Measurements from ENCODE around the gene KAZALD1.
A peak's percentile ranks its signal among the peaks of the same experiment; 100 is the strongest.

The KAZALD1 gene

GRCh38 chr10:101031128-101031795, 30.5 kb upstream of the KAZALD1 start, which contains the start of the genes PDZD7 and SFXN3 (continued):
- no peak for TF ChIP-seq ZNF26 (tag by site-specific recombination; IDR thresholded peaks at IDR 0.05)
- TF ChIP-seq FEZF1 (tag by site-specific recombination; IDR thresholded peaks at IDR 0.05) = no peak
- no peak for TF ChIP-seq OVOL3 (tag by site-specific recombination; IDR thresholded peaks at IDR 0.05)
- TF ChIP-seq ZNF830 (tag by site-specific recombination; IDR thresholded peaks at IDR 0.05; ENCODE audit: low read depth) = no peak
- peak; percentile 58; the same call in 1 of the 2 replicates for TF ChIP-seq ZNF501 (tag by site-specific recombination; IDR thresholded peaks at IDR 0.05)
- no peak for TF ChIP-seq IKZF3 (tag by site-specific recombination; IDR thresholded peaks at IDR 0.05)
- TF ChIP-seq ZNF555 (tag by site-specific recombination; conservative IDR thresholded peaks at IDR 0.05) = no peak
- no peak for TF ChIP-seq ZBTB44 (tag by site-specific recombination; IDR thresholded peaks at IDR 0.05)
- TF ChIP-seq YY2 (tag by site-specific recombination; IDR thresholded peaks at IDR 0.05) = no peak
- TF ChIP-seq ZNF112 (tag by site-specific recombination; IDR thresholded peaks at IDR 0.05) = no peak
- TF ChIP-seq ZNF394 (tag by site-specific recombination; IDR thresholded peaks at IDR 0.05; ENCODE audit: borderline replicate concordance) = no peak
- peak; percentile 83 for TF ChIP-seq ZNF335 (tag by site-specific recombination; conservative IDR thresholded peaks at IDR 0.05)
- TF ChIP-seq TSHZ1 (tag by site-specific recombination; IDR thresholded peaks at IDR 0.05; ENCODE audit: borderline replicate concordance) = no peak
- TF ChIP-seq ZNF274 (IDR thresholded peaks at IDR 0.05; ENCODE audit: low read length) = no peak
- no peak for TF ChIP-seq ZNF274 (tag by site-specific recombination; IDR thresholded peaks at IDR 0.05; ENCODE audit: borderline replicate concordance)
- no peak for TF ChIP-seq GFI1B (tag by site-specific recombination; IDR thresholded peaks at IDR 0.05)
- no peak for TF ChIP-seq ZNF792 (tag by site-specific recombination; IDR thresholded peaks at IDR 0.05)
- no peak for TF ChIP-seq ZNF426 (tag by site-specific recombination; IDR thresholded peaks at IDR 0.05)
- TF ChIP-seq ZNF354C (tag by site-specific recombination; IDR thresholded peaks at IDR 0.05; ENCODE audit: borderline replicate concordance, low read depth) = no peak
- no peak for TF ChIP-seq ZNF621 (tag by site-specific recombination; IDR thresholded peaks at IDR 0.05)
- TF ChIP-seq ZNF114 (tag by site-specific recombination; IDR thresholded peaks at IDR 0.05) = no peak
- peak; percentile 66 for TF ChIP-seq WT1 (tag by site-specific recombination; IDR thresholded peaks at IDR 0.05)
- peak; percentile 83 for TF ChIP-seq SP3 (tag by site-specific recombination; IDR thresholded peaks at IDR 0.05)
- TF ChIP-seq GLI4 (tag by site-specific recombination; IDR thresholded peaks at IDR 0.05) = no peak
- TF ChIP-seq ZNF560 (tag by site-specific recombination; IDR thresholded peaks at IDR 0.05; ENCODE audit: borderline replicate concordance) = no peak
- TF ChIP-seq ZNF571 (tag by site-specific recombination; IDR thresholded peaks at IDR 0.05) = no peak
- TF ChIP-seq SP7 (tag by site-specific recombination; IDR thresholded peaks at IDR 0.05) = no peak
- TF ChIP-seq, protein P1, sequence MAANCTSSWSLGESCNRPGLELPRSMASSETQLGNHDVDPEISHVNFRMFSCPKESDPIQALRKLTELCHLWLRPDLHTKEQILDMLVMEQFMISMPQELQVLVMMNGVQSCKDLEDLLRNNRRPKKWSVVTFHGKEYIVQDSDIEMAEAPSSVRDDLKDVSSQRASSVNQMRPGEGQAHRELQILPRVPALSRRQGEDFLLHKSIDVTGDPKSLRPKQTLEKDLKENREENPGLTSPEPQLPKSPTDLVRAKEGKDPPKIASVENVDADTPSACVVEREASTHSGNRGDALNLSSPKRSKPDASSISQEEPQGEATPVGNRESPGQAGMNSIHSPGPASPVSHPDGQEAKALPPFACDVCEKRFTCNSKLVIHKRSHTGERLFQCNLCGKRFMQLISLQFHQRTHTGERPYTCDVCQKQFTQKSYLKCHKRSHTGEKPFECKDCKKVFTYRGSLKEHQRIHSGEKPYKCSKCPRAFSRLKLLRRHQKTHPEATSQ (tag by site-specific recombination; IDR thresholded peaks at IDR 0.05) = no peak
- TF ChIP-seq, protein P2, sequence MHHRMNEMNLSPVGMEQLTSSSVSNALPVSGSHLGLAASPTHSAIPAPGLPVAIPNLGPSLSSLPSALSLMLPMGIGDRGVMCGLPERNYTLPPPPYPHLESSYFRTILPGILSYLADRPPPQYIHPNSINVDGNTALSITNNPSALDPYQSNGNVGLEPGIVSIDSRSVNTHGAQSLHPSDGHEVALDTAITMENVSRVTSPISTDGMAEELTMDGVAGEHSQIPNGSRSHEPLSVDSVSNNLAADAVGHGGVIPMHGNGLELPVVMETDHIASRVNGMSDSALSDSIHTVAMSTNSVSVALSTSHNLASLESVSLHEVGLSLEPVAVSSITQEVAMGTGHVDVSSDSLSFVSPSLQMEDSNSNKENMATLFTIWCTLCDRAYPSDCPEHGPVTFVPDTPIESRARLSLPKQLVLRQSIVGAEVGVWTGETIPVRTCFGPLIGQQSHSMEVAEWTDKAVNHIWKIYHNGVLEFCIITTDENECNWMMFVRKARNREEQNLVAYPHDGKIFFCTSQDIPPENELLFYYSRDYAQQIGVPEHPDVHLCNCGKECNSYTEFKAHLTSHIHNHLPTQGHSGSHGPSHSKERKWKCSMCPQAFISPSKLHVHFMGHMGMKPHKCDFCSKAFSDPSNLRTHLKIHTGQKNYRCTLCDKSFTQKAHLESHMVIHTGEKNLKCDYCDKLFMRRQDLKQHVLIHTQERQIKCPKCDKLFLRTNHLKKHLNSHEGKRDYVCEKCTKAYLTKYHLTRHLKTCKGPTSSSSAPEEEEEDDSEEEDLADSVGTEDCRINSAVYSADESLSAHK (tag by site-specific recombination; IDR thresholded peaks at IDR 0.05) = peak; percentile 67

Data from HEK293 (cell line).